NCI-H2029 treated with DMSO at 0.1 percent for 48 hours (cell line): ENCODE results near the gene RGMA.
"Not testable (repeated sequence)": the region's sequence is repeated elsewhere in the genome, so short reads cannot be mapped to it uniquely, and the experiment has no call there.

ENCODE experiments used
- DNase-seq: peaks from one replicate; lab custom pipeline; 2025; lab: John Stamatoyannopoulos, UW

The RGMA gene

GRCh38 chr15:93066834-93067648 is 22.0 kb downstream of the RGMA start:
- DNase-seq: no peak

GRCh38 chr15:93066224-93066681 is 22.8 kb downstream of the RGMA start:
- no peak for DNase-seq

- no peak for DNase-seq
Measured at GRCh38 chr15:93065641-93066045, 23.4 kb downstream of the RGMA start.

DNA sequence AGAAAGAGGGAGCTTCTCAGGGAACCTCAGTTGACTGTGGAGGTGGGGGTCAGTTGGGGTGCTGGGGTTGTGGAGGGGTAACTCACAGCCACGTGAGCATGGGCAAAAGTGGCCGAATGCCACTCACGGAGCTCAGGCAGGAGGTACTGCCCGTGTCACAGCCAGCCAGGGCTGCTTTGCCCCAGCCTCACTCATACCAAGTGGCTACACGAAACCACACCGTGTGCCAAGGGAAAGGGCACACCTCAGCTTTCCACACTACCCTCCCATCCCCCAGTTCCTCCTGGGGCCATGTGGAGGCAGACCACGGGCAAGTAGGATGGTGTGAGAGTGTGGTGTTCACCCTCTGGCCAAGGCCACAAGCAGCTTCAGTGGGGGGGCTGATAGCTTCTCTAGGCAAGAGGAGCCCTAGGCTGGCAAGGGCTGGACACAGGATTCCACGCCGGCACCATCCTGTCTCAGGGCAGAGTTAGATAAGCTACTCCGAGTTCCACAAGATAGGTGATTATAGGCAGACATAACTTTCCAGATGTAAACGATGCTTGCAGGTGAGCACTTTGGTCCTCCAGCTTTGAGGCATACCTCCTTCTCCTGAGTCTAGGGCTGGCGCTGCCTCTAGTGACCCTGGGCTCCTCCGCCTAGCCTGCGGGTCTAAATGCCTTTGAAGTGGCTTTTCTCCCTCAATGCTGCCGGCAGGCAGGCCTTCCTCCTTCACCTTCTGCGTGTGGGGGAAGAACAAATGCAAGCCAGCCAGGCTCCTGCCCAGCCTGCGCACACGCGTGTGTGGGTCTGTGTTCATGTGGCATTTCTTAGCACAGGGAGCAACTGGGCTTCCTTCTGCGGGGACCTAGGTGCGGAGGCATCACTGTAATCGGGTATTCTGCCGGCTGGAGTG is 25.0 kb downstream of the RGMA start:
- no peak for DNase-seq

DNA sequence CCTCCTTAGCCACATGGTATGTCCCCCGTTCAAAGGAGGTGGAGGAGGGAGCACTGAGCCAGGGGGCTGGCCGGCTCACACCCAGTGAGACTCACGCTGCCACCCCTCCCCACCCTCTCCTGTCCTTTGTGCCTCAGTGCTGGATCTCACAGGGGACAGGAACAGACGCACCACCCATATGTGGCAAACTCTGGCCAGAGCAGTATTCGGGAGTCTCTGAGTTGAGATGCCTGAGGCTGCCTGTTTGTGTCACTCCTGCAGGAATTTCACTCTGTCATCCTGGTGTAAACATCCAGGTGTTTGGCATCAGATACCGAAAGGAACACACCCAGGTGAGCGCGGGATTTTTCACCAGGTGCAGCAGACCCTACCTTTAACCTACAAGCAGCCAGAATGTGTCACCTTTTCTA is 25.7 kb downstream of the RGMA start:
- no peak for DNase-seq

DNA sequence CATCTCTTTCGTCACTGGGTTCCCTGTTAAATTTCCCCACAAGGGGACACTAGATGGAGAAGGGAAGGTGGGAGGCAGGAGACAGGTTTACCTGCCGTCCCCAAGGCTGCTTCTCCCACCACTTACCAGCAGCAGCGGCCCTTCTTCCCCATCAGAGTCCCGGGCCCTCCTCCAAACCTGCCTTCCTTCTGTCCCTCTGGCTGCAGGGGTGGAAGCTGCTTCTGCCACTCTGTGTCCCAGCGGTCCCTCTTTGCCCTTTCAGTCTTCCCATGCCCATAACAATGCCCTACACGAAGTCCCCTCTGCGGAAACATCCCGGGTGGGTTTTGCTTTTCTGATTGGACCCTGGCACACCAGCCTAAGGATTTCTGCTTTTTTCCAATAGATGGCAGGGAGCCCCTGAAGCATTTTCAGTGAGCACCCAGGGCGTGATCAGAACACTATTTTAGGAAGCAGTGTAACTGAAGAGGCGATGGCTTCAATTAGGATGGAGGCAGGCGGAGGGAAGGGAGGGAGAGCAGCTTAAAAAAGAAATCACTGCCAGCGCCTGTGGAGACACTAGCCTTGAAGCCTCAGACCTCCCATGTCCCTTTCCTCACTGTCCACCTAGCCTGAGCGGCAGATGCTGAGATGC is 26.3 kb downstream of the RGMA start:
- DNase-seq: not testable (repeated sequence)

DNA sequence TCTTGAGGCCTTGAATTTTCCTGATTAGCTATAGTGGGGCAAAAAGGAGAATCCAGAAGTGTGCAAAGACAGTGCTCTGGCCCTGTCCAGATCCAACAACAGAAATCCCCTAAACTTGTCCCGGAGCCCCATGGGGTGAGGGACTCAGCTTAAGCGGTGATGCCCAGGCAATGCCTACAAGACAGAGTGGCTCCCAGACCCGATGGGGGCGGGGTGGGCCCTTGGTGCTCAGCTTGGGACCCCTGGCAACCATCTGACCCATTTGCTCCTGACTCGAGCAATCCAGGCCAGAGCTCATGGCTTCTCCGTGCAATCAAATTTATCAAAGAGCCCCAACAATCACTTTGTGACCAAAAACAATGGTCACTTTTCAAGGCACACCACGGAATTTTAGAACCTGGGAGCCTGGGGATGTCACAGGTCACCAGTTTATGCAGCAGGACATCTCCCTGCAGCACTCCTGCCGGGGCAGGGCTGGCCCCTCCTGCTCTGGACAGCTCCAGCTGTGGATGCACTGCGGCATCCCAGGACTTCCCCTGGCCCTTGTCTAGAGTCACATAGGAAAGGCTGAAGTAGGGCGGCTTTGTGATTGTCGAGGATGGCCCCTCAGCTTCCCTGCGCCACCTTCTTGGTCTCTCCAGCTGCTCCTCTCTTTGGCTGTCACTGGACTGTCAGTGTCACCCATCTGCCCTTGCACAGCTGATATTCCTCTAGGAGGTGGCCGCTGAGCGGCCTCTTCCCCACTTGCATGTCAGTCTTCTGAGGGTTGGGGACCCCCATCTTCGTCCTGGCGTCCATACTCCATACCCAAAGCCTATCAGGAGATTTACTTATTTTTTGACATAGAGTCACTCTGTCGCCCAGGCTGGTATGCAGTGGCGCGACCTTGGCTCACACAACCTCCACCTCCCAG is 28.4 kb downstream of the RGMA start:
- no peak for DNase-seq

- DNase-seq: no peak
Measured at GRCh38 chr15:93059442-93059841, 29.6 kb downstream of the RGMA start.

DNA sequence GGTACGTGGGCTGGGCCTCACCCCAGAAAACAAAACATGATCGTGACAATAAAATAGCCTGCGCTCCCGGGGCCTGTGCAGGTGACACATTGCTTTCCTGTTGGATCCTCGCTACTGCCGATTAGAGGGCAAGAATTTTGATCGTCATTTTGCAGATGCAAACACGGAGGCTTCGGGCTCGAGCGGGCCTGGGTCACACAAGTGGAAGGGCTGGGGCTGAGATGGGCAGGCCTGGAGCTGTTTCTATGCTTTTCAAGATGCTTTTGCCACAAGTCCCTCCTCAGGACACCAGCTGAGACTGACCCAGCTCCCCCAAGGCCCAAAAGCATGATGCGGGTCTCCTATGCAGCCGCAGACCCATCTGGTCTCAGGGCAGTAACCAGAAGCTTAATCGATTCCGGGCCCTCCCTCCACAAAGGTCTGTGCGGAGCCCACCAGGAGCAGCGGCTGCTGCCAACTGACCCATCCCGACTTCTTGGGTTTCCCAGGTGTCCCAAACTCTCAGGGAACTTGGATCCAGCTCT is 30.0 kb downstream of the RGMA start:
- no peak for DNase-seq

- no peak for DNase-seq
Measured at GRCh38 chr15:93058128-93058527, 30.9 kb downstream of the RGMA start.

GRCh38 chr15:93057618-93058017 is 31.4 kb downstream of the RGMA start:
- DNase-seq: no peak

DNA sequence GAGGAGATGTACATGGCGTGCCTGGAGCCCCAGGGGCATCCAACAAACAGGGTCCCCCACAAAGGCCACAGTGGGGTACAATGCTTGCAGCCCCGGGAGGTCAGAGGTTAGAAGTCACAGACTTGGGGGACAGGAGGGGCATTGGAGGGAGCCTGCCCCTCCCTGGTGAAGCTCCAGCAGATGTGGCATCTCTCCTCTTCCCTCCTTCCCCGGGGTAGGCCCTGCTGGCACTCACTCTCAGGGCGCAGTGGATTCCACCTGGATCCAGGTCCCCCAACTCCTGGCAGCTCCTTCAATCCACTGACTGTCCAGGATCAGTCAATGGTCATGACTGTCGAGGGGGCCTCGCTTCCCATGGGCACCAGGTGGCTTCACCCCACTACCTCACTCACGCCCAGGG is 32.2 kb downstream of the RGMA start:
- DNase-seq: no peak

- no peak for DNase-seq
Measured at GRCh38 chr15:93055211-93055610, 33.8 kb downstream of the RGMA start.

DNA sequence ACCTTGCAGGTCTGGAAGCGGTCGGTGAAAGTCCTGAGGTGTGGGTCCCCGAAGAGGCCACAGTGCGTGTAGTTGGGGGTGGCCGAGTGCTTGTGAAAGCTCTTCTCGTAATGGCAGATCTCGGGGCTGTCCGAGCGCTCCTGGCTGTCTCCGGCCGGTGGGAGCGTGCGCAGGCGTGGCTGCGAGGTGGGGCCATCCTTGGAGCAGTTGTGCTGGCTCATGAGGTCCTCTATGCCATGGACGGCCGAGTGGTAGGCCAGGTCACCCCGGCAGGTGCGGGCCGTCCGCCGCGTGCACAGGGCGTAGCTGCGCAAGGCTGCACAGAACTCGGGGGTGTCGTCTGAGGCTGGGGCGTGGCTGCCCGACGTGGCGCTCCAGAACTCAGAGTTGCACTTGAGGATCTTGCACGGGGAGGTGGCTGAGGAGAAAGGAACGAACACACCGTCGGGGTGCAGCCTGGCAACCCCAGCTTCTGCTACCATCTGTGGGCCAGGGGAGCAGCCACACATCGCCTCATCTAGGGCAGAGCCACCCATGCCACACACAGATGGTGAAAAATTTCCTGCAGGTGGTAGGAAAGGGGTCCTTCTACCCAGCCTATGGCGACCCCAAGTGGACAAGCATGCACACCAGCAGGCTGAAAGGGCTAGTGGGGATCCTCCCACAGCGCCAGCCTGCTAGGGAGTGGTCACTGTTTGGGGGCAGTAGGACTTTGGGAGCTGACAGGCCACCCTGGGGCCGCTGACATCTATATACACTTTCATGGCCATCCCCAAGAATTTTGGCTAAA is 36.7 kb downstream of the RGMA start:
- no peak for DNase-seq

GRCh38 chr15:93051236-93052089 is 37.5 kb downstream of the RGMA start:
- no peak for DNase-seq

DNA sequence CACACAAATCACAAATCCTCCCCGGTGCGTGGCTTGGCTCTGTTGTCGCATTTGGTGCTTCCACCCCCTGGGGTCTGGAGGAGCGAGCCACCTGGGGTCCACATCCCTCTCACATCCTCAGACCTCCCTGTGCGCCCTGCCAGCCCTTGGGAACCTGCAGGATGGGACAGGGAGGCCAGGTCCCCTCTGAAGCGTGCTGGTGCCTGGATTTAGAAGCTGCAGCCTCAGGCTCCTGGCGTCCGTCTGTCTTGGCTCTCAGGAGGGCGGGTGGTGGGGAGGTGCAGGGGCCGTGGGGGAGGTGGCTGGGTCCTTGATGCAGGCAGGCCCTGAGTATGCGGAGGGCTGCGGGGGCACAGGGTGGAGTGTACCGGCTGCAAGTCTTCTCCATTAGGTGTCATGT is 38.4 kb downstream of the RGMA start:
- no peak for DNase-seq

DNA sequence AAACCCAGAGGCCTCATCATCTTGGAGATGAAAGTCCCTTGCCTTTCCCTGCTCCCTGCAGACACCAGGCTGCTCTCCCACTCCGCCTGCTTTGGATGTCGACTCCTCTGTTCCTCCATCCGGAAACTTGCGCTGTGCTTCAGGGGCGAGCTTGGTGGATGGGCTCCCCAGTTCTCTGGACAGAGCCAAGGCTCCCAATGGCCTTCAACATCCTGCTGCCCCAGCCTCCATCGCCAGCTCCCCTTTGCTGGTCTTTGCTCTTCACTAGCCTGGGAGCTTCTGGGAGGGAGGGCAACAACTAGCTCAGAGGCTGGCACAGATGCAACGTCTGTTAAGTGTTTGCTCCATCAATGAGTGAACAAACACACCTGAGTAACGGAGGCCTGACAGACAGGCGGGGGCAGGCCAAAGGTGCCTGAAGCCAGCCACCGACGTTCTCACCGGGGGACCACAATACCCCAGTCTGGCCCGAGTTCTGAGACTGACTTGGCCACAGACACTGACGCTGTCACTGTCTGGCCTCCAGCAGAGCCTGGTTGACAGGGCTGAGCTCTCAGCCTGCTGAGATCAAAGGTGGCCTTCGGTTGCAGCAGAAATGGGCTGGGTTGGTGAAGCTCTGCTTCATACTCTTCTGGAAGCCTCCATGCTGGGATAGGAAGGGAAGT is 39.0 kb downstream of the RGMA start:
- peak; percentile 39 for DNase-seq

DNA sequence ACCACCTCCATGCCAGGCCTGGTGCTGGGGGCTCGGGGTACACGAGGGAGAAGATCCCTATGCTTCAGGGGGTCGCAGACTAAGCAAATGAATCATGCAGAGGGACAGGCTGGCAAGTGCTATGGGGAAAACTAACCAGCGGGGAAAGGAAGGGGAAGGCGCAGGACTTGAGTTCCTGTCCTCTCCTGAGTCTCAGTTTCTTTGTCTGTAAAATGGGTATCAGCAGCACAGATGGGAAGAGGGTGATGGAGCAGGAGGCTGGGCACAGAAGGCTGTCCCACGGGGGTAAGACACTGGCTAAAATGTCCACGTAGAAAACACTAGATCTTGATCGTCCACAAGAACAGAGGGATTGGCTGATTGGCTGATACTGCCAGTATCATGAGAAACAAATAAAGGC is 39.8 kb downstream of the RGMA start:
- DNase-seq: no peak

- DNase-seq: no peak
Measured at GRCh38 chr15:93048759-93049161, 40.3 kb downstream of the RGMA start.
